HG03558 (cell line): Measurements from ENCODE around the gene HSPB1.
A peak's percentile ranks its signal among the peaks of the same experiment; 100 is the strongest.
"Not testable (repeated sequence)": the region's sequence is repeated elsewhere in the genome, so short reads cannot be mapped to it uniquely, and the experiment has no call there.

Experiments used
- ATAC-seq: cut with Tn5 transposase; IDR thresholded peaks from one replicate; pipeline ENCODE4 v1.9.1; 2021; ENCODE audit warnings: moderate number of reproducible peaks; ENCODE audit not compliant: unreplicated experiment; ENCODE audit errors: extremely low read depth

HSPB1 gene

DNA sequence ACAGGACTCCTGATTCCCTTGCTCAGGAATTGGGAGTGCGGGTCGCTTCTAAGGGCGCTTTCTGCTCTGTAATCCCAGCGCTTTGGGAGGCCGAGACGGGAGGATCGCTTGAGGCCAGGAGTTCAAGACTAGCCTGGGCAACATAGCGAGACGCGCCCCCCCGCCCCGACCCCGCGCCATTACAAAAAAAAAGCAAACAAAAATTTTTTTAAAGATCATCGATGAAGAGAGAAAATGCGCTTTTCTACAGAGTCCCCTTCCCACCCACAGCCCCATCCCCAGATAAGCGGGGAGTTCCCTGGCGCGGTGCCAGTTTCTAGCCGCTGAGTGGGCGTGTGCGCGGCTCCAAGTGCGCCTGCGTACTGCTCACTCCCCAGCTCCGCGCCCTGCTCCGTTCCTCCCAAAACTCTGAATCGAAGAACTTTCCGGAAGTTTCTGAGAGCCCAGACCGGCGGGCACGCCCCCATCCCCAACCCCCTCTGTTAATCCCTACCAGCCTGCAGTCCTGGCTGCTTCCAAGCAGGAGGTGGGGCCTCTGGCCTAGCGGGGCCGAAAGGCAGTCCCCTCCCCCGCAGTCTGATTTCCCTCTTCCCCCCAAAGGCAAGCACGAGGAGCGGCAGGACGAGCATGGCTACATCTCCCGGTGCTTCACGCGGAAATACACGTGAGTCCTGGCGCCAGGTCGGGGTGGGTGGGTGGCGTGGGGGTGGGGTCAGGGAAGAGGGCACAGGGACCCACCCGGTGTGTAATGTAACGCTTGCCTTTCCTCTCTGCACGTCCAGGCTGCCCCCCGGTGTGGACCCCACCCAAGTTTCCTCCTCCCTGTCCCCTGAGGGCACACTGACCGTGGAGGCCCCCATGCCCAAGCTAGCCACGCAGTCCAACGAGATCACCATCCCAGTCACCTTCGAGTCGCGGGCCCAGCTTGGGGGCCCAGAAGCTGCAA lies 1.0 kb downstream of the HSPB1 start:
- ATAC-seq = no peak

DNA sequence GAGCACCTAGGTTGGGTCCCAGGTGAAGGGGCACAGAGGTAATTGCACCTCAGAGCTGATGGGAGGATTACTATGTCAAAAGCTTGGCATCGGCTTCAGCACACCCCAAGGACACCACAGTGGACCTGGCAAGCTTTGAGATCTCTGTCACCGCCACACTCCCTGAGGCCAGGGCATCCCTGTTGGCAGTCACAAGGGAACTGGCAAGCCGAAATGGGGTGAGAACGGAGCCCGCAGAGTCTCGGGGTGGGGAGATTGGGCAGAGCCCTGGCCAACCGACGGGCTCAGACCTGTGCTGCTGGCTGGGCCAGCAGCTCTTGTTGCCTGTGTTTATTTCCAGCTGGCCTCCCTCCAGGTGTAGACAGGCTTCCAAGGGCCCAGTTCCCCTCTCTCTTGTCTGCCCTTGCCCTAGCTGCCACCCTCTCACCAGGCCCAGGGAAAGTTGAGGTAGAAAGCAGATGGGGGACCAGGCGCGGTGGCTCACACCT lies 2.5 kb downstream of the HSPB1 start:
- ATAC-seq = no peak

GRCh38 chr7:76308874-76309273 lies 6.4 kb downstream of the HSPB1 start:
- not testable (repeated sequence) for ATAC-seq

DNA sequence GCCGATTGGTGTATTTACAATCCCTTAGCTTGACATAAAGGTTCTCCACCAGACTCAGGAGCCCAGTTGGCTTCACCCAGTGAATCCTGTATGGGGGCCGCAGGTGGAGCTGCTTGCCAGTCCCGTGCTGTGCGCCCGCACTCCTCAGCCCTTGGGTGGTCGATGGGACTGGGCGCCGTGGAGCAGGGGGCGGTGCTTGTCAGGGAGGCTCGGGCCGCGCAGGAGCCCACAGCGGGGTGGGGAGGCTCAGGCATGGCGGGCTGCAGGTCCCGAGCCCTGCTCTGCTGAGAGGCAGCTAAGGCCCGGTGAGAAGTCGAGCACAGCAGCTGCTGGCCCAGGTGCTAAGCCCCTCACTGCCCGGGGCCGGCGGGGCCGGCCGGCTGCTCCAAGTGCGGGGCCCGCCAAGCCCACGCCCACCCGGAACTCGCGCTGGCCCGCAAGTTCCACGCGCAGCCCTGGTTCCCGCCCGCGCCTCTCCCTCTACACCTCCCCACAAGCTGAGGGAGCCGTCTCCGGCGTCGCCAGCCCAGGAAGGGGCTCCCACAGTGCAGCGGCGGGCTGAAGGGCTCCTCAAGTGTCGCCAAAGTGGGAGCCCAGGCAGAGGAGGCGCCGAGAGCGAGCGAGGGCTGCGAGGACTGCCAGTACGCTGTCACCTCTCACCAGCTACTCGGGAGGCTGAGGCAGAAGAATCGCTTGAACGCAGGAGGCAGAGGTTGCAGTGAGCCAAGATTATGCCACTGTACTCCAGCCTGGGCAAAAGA lies 7.0 kb downstream of the HSPB1 start:
- ATAC-seq = not testable (repeated sequence)

GRCh38 chr7:76310102-76310957 lies 7.9 kb downstream of the HSPB1 start:
- ATAC-seq = no peak

DNA sequence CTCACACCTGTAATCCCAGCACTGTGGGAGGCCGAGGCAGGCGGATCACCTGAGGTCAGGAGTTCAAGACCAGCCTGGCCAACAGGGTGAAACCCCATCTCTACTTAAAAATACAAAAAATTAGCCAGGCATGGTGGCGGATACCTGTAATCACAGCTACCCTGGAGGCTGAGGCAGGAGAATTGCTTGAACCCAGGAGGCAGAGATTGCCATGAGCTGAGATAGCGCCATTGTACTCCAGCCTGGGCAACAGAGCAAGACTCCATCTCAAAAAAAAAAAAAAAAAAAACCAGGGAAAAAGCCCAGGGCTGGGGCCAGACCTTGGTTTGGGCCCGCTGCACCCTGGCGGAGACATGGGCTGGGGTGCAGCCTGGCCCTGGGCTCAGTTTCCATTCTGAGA lies 9.4 kb downstream of the HSPB1 start:
- not testable (repeated sequence) for ATAC-seq

GRCh38 chr7:76314042-76314721 lies 11.7 kb downstream of the HSPB1 start:
- ATAC-seq = no peak

- not testable (repeated sequence) for ATAC-seq
These were observed 12.3 kb downstream of the HSPB1 start for GRCh38 chr7:76314740-76315139.

- no peak for ATAC-seq
These were observed 12.9 kb downstream of the HSPB1 start for GRCh38 chr7:76315364-76315763.

DNA sequence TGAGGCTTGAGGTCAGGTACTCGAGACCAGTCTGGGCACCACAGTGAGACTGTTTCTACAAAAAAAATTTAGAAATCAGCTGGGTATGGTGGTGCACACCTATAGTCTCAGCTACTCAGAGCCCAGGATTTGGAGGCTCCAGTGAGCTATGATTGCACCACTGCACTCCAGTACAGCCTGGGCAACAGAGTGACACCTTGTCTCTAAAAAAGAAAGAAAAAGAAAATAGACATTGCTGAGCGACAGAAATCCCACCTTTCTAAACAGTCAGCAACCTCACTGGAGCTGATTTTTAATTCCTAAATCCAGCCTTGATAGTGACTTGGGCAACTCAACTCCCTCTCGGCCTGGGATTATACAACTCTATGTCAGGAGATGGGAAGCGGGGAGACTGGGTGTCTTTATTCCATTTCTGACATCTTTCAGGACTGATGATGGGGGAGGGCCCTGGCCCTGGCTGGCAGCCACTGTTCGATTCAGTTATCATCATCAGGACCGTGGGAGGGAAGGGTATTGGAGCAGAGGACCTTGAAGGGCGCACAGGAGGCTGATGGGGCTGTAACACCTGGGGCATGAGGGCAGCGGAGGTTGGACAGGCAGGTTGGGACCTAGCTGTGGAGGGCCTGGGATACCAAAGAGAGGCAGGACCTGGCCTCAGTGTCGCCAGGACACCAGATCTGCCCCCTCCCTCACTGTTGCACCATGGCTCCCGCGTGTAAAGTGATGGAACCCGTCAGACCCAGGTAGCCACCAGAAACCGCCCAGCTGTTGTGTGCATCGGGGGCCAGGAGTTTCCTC lies 14.7 kb downstream of the HSPB1 start:
- ATAC-seq = no peak

GRCh38 chr7:76317782-76318487 lies 15.5 kb downstream of the HSPB1 start:
- peak; percentile 86 for ATAC-seq

DNA sequence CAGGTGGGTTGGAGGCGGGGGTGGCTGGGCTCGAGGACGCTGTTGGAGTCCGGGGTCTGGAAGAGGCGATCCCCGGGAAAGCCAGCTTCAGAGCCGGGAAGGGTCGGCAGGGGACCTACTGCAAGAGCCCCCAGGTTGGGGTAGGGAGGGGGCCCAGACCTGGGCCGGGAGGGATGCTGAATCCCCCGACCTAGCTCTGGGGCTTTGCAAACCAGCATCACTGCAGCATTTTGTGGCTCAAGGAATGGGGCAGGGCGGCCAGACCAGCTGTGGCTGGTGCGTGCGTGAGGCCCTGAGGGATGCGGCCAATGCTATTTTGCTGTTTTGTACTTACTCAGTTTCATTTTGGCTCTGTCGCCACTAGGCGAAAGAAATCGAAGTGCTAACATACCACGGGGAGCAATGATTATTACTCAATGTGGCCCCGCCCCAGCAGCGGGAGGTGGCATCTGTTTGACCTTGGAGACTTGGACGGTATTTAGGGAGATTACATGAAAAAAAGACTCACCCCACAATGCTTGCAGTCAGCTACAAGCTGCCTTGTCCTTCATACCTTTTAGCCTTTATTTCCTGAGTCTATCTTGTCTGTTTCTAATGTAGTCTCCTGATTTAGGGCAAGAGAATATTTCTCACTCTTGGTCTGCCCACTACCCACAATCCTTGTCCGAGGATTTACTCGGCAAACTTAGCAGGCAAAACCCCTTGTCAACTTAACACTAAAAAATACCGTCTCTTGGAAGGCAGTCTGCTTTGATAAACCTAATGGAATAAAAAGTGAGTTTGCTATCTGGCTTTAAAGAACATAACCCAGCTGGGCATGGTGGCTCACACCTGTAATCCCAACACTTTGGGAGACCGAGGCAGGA lies 16.2 kb downstream of the HSPB1 start:
- peak; percentile 26 for ATAC-seq

GRCh38 chr7:76325092-76325491 lies 22.6 kb downstream of the HSPB1 start:
- no peak for ATAC-seq

- ATAC-seq = no peak
These were observed 23.3 kb downstream of the HSPB1 start for GRCh38 chr7:76325811-76326210.

DNA sequence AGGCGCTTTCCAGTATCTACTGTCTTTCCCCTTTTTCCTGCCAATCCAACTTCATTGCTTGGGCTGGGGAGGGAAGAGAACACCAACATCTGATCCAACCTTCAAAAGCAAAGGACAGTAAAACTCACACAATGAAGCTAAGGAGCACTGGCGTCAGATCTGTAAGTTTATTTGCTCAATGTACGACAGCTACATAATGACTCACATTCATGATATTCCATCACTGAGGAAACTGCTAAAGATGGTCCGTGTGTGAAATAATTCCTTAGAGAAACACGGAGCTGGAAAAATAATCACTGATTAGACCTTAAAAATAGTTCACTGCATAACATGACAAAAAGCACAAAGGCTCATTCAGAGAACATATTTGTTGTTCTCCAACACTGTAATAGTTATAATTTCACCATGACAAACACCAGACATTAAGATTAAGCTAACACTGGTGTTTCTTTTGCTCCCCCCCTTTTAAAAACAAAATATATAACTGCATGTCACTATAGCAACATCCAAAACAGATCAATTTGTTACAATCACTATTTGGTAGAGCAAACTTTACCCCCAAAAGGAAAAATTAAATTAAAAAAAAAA lies 24.3 kb downstream of the HSPB1 start:
- no peak for ATAC-seq

DNA sequence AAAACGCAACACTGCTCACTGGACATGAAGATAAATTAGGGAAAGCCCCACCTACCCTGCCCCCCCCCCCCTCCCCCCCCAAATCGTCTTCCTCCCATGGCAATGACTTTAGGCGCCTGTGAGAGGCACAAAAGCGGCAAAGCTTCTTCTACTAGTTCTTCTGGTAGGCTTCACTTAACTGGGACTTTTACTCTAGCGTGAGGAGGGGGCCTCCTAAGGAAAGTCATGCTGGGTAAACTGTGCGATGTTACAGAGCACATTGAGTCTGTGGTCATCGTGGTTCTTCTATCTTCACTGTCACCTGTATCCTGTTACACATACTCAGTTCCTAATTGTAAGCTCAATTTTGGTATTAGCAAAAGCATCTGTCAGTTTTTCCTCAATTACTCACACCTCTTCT lies 25.1 kb downstream of the HSPB1 start:
- ATAC-seq = no peak

GRCh38 chr7:76328389-76328788 lies 25.9 kb downstream of the HSPB1 start:
- ATAC-seq = no peak
